Progenitor cell of endocrine pancreas (in vitro differentiated cells): ENCODE data around the gene ILF3. TPM values are rescaled to one million over a fixed set of nuclear protein-coding genes. Genes with fewer than 3 reads are reported as not detected.
A peak's percentile ranks its signal among the peaks of the same experiment; 100 is the strongest.
"Not testable (repeated sequence)": the region's sequence is repeated elsewhere in the genome, so short reads cannot be mapped to it uniquely, and the experiment has no call there.

Source experiments
- DNase-seq: peaks from one replicate; pipeline ENCODE4 v3.0.0; 2021; ENCODE audit warnings: low spot score; ENCODE audit not compliant: unreplicated experiment
- H3K27ac Mint-ChIP-seq: 2 replicates; pipeline ENCODE4 v1.8.0; 2021; ENCODE audit warnings: mild to moderate bottlenecking, moderate library complexity, mixed read lengths
- H3K27me3 Mint-ChIP-seq: 2 replicates; pipeline ENCODE4 v1.8.0; 2021; ENCODE audit warnings: mixed read lengths
- H3K36me3 Mint-ChIP-seq: 2 replicates; pipeline ENCODE4 v1.8.0; 2022; ENCODE audit warnings: mixed read lengths; ENCODE audit not compliant: insufficient read depth
- H3K4me1 Mint-ChIP-seq: 2 replicates; pipeline ENCODE4 v1.8.0; 2021; ENCODE audit warnings: low read depth, mixed read lengths
- H3K4me3 Mint-ChIP-seq: 2 replicates; pipeline ENCODE4 v1.8.0; 2021; ENCODE audit warnings: low read depth, mild to moderate bottlenecking, moderate library complexity, mixed read lengths
- H3K9me3 Mint-ChIP-seq: 2 replicates; pipeline ENCODE4 v1.8.0; 2021; ENCODE audit warnings: low read depth, mixed read lengths
- CTCF ChIP-seq: fragments of 200-600 bp; sonication (generic); IDR thresholded peaks from one replicate; pipeline ENCODE4 v1.5.0; 2021; ENCODE audit warnings: antibody characterized with exemption, mild to moderate bottlenecking; ENCODE audit not compliant: unreplicated experiment
- total RNA-seq: library from RNA; stranded (reverse); gene quantifications from 2 replicates; pipeline ENCODE4 v1.2.1, GENCODE V29; 2021

Gene ILF3
- total RNA-seq, 1 donor from 2014 or later: 761 TPM

- no peak for TF ChIP-seq CTCF
- H3K4me1 Mint-ChIP-seq: peaks cover 32% of the 10 kb centered on the region
- H3K27ac Mint-ChIP-seq: peak overlapping the region; percentile 95
- no peaks in the 10 kb centered on the region for H3K27me3 Mint-ChIP-seq
- DNase-seq: no peak
- peak overlapping the region; percentile 1 for H3K4me3 Mint-ChIP-seq
- peaks cover 22% of the 10 kb centered on the region for H3K36me3 Mint-ChIP-seq
- H3K9me3 Mint-ChIP-seq: no peaks in the 10 kb centered on the region
Observed at GRCh38 chr19:10660346-10660745, 6.2 kb downstream of the ILF3 start.

- Mint-ChIP-seq H3K9me3 (no peaks in the 10 kb centered on the region), H3K27ac (peak overlapping the region; percentile 87), H3K4me1 (peaks cover 24% of the 10 kb centered on the region), H3K27me3 (no peaks in the 10 kb centered on the region), H3K4me3 (no peak overlapping the region), H3K36me3 (peaks cover 17% of the 10 kb centered on the region)
- DNase-seq: no peak
- TF ChIP-seq CTCF: no peak
Observed at GRCh38 chr19:10661946-10662345, 7.8 kb downstream of the ILF3 start.

GRCh38 chr19:10662384-10663251 lies 8.5 kb downstream of the ILF3 start:
- Mint-ChIP-seq H3K4me1 (peaks cover 20% of the 10 kb centered on the region), H3K36me3 (peaks cover 14% of the 10 kb centered on the region), H3K9me3 (no peaks in the 10 kb centered on the region), H3K27ac (peak overlapping the region; percentile 87), H3K27me3 (no peaks in the 10 kb centered on the region), H3K4me3 (peak overlapping the region; percentile 11)
- DNase-seq: no peak
- TF ChIP-seq CTCF: no peak

DNA sequence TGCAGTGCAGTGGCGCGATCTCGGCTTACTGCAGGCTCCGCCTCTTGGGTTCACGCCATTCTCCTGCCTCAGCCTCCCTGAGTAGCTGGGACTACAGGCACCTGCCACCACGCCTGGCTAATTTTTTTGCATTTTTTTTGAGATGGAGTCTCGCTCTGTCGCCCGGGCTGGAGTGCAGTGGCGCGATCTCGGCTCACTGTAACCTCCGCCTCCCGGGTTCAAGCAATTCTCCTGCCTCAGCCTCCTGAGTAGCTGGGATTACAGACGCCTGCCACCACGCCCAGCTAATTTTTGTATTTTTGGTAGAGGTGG lies 9.1 kb downstream of the ILF3 start:
- H3K27me3 Mint-ChIP-seq, H3K4me3 Mint-ChIP-seq, H3K9me3 Mint-ChIP-seq, DNase-seq: not testable (repeated sequence)
- Mint-ChIP-seq H3K36me3 (peaks cover 15% of the 10 kb centered on the region), H3K4me1 (peaks cover 20% of the 10 kb centered on the region), H3K27ac (peak overlapping the region; percentile 87)

GRCh38 chr19:10667867-10668266 lies 13.7 kb downstream of the ILF3 start:
- Mint-ChIP-seq H3K36me3 (peaks cover 22% of the 10 kb centered on the region), H3K9me3 (no peaks in the 10 kb centered on the region), H3K27me3 (no peaks in the 10 kb centered on the region), H3K4me3 (no peak overlapping the region), H3K4me1 (peaks cover 8% of the 10 kb centered on the region), H3K27ac (peak overlapping the region; percentile 24)
- no peak for DNase-seq
- TF ChIP-seq CTCF: no peak

DNA sequence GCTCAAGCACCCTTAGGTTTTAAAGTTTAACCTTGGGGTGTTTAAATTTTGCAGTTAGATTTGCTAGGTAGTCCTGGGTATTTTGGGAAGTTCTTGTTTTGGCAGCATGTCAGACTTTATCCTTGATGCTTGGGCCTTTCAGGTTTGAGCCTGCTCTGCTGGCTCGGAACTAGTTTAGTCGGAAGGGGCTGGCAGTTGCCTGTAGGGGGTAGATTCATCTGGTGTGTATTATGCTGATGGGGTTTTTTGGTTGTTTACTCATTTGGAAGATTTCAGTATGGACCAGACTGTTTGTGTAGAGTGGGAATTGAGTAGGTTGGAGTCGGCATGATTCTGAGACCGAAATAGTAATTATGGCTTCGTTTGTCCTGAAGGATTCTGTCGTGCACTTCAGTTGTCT lies 15.1 kb downstream of the ILF3 start:
- Mint-ChIP-seq H3K4me1 (peaks cover 4% of the 10 kb centered on the region), H3K4me3 (no peak overlapping the region), H3K9me3 (no peaks in the 10 kb centered on the region), H3K27me3 (no peaks in the 10 kb centered on the region), H3K27ac (peak overlapping the region; percentile 22), H3K36me3 (peaks cover 26% of the 10 kb centered on the region)
- no peak for TF ChIP-seq CTCF
- no peak for DNase-seq
